GM18951 (cell line): ENCODE measurements around the gene YIF1A.

Experiments used
- POLR2A ChIP-seq: IDR thresholded peaks from 4 replicates; pipeline ENCODE4 v1.6.1; 2011; ENCODE audit warnings: mild to moderate bottlenecking; ENCODE audit not compliant: insufficient read length, insufficient read depth; ENCODE audit errors: extremely low read depth
- in situ Hi-C: fragments of 300-500 bp; cut with MboI; formaldehyde crosslinking; loops from one replicate; pipeline ENCODE4 v1.12.0; 2022; ENCODE audit warnings: low sequenced_read_pairs, mixed read lengths, inconsistent platforms; ENCODE audit not compliant: unreplicated experiment

Gene YIF1A

GRCh38 chr11:66235141-66235540 lies 53.8 kb downstream of the YIF1A start:
- TF ChIP-seq POLR2A, result no peak
- in situ Hi-C loops, result no loop called here
